ENCODE data around the gene KIF13A.
"Not testable (repeated sequence)": the region's sequence is repeated elsewhere in the genome, so short reads cannot be mapped to it uniquely, and the experiment has no call there.

Gene KIF13A

DNA sequence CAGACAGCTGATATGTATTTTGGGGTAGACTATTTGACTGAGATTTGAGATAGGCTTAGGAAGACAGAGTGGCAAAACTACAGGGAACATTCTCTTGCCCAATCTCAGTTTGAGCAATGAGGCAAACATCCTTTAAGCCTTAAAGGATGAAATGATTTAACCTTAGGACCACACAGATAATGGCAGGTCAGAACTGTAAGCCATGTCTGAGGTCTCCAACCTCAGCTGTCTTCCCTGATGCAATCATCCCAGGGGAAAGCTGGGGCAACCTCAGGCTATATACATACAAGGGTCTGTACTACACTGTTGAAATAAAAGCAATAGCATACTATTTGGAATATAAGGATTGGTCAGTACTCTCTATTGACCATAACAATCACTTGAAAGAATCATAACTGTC lies 196.9 kb downstream of the KIF13A start:
- no peak for DNase-seq (ENCODE audit: low read depth, low spot score)

DNA sequence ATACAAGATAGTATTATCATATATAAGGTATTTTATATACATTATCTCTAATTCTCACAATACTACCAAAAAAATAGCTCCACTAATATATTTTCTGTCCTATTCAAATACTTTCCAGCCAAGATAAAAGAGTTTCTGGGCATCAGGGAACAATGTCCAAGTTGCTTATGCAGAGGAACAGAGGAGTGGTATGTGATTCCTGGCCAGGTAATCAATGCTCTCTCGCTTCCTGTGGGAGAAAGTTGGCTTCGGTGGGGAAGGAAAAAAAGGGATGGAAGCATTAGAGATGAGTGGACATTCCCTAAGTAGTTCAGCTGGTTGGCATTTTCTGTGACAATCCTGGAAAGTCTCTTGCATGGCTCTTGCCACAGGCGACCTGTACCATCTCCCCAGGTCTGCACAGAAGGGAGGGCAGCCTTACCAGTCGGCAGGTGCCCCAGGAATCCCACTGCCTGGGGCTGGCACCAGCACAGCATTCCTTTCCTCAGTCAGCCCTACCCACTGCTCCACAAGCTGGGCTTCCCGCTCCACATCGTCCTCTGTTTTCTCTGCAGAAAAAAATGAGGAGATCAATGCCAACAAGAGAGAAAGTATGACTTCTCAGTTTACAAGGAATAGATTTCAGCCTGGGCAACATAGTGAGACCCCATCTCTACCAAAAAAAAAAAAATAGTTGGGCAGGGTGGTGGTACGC lies 202.2 kb downstream of the KIF13A start:
- DNase-seq (ENCODE audit: low read depth, low spot score), result no peak

DNA sequence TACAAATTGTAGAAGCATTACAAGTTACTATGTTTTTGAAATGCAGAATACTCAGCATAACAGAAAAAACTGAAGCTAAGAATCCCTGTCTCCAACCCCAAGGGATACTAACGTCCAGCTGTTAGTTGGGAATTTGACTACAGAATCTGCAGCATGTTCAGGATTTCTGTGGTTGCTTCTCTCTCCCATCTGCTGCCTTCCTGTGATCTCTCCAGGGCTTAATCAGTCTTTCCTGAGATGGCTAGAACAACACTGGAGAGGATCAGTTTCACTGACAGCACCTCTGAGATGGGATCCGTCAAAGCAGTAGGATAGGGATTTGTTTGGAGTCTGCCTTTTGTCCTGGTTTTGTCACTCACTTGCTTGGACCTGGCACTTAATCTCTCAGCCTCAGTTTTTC lies 207.4 kb downstream of the KIF13A start:
- DNase-seq (ENCODE audit: low read depth, low spot score), result no peak

DNA sequence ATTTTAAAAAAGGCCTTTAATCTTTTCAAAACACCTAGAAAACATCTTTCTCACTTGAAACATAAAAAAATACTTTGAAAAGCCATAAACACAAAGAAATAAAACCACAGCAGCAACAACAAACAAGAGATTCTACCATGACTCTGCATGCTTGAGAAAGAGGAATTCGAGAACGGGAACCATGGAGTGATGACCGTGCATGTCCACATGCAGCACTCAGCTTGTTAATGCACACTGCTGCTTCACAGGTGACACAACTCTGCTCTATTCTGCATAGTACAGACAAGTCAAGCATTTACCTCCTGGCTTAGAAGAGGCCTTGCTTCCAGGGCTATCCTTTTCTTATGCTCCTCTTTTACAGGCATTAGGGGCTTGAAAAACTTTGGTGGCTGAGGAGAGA lies 215.8 kb downstream of the KIF13A start:
- DNase-seq (ENCODE audit: low read depth, low spot score), result no peak

DNA sequence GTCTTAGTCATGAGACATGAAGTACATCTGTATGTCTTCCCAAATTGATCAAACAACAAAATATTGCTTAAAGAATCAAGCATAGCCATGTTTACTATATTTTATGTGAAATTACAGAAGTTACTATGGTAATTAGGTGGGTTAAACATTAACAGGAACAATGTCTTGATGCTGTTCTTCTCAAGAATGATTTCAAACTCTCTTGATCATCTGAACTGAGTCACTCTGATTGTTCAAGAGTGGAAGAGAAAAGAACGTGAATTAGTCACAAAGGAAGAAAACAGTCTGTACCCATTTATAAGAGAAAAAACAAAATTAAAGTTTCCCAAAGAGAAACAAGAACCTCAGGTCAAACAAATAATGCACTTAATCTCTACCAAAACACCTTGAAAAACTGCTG lies 218.6 kb downstream of the KIF13A start:
- no peak for DNase-seq (ENCODE audit: low read depth, low spot score)

DNA sequence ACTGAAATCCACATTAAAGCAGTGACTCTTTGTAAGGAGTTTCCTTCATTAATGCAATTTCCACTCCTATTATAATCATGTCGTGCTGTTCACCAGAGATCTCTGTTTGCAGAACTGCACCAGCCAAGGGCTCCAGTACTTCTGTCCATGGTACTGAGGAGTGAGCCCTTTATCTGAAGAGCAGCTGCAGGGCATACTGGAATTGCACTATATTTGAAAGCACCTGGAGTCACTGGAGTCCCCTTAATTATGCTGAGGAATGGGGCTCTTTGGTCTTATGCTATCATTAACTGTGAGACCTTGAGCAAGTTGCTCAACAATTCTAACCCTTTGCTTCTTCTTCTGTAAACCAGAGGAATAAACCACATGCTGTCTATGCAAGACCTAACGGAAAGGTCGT lies 219.0 kb downstream of the KIF13A start:
- peak; percentile 64 for DNase-seq (ENCODE audit: low read depth, low spot score)

DNA sequence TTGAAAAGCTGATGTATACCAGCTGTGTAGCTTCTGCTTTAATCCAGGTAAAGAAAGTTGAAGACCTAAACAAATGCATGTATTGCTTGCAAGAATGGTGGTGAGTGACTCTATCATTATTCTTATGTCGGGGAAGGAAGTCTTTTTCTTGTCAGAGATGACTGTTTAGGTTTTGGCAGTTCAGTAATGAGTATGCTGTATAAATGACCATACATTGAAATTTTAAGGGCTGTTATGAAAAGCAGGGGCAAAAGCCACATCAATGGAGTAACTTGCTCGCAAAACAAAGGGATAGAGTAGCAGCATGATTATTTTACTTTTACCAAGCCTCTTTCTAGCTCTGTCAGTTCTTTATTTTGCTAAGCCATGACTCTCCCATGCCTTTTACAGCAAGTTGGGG lies 224.8 kb downstream of the KIF13A start:
- DNase-seq (ENCODE audit: low read depth, low spot score), result no peak

DNA sequence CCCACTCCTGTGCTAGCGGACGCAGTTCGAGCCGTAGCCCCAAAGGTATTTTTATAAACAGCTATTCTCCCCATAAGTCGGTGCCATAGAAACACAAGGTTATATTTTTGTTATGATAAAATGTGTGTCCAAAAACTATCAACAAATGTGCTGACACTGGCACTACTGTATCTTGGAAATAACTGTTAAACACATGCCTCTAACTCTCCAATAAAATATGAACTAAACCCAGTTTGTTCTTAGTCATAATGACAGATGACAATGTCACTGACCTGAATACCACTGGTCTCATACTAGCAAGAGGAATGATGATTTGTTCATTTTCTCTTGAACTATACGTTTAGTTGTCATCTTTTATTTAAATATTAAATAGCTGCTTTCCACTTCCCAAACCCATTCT lies 229.3 kb downstream of the KIF13A start:
- no peak for DNase-seq (ENCODE audit: low read depth, low spot score)

DNA sequence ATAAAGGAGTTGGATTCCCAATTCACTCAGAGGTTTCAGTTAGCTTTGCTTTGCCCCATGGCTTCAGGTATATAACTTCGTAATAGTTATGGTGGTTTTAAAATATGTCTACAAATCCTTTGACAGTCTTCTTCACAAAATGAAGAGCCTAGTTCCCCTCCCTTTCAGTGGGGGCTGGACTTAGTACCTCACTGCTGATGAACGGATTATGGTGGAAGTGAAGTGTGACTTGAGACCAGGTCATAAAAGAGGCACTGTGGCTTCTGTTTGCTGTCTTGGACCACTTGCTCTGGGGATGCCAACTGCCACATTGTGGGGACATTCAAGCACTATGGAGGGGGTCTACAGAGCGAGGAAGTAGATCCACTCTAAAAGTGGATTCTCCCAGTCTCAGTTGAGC lies 233.2 kb downstream of the KIF13A start:
- DNase-seq (ENCODE audit: low read depth, low spot score), result no peak

DNA sequence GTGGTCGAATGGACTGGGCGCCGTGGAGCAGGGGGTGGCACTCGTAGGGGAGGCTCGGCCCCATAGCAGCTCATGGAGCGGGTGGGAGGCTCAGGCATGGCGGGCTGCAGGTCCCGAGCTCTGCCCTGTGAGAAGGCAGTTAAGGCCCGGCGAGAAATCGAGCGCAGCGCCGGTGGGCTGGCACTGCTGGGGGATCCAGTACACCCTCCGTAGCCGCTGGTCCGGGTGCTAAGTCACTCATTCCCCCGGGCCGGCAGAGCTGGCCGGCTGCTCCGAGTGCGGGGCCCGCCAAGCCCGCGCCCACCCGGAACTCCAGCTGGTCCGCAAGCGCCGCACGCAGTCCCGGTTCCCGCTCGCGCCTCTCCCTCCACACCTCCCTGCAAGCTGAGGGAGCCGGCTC lies 242.1 kb downstream of the KIF13A start:
- DNase-seq (ENCODE audit: low read depth, low spot score), result not testable (repeated sequence)

DNA sequence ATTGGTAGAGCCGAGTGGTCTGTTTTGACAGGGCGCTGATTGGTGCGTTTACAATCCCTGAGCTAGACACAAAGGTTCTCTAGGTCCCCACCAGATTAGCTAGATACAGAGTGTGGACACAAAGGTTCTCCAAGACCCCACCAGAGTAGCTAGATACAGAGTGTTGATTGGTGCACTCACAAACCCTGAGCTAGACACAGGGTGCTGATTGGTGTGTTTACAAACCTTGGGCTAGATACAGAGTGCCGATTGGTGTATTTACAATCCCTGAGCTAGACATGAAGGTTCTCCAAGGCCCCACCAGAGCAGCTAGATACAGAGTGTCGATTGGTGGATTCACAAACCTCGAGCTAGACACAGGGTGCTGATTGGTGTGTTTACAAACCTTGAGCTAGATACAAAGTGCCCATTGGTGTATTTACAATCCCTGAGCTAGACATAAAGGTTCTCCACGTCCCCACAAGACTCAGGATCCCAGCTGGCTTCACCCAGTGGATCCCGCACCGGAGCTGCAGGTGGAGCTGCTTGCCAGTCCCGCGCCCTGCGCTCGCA lies 242.6 kb downstream of the KIF13A start:
- DNase-seq (ENCODE audit: low read depth, low spot score), result not testable (repeated sequence)

DNA sequence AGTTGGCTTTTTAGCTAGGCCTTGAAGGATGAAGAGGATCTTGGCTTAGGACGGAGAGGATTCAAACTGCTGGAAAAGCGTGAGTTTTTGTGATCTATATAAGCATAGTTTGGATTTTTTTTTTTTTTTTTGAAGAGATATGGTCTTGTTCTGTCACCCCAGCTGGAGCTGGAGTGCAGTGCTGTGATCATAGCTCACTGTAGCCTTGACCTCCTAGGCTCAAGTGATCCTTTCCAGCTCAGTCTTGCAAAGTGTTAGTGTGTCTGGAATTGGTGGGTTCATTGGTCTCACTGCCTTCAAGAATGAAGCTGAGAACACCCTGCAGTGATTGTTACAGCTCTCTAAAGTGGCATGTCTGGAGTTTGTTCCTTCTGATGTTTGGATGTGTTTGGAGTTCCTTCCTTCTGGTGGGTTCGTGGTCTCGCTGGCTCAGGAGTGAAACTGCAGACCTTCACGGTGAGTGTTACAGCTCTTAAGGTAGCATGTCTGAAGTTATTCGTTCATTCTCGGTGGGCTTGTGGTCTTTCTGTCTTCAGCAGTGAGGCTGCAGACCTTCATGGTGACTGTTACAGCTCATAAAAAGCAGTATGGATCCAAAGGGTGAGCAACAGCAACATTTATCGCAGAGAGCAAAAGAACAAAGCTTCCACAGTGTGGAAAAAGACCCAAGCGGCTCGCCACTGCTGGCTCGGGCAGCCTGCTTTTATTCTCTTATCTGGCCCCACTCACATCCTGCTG lies 243.2 kb downstream of the KIF13A start:
- DNase-seq (ENCODE audit: low read depth, low spot score), result no peak

DNA sequence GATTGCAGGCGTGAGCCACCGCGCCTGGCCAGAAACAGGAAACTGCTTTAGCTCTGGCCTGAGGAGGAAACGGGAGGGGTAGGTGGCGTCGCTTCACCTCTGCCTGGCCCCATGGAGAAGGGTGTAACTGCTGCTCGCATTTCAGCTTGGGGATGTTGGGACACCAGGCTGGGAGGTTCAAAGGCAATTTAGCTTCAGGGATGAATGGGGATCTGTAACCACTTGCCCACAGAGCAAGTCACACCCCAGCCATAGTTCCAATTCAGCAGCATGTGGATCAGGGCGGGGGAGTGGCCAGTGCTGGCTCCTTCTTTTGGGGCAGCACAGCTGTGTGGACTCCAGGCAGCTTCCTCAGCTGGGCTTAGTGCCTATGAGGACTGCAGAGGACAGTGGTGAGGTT lies 245.9 kb downstream of the KIF13A start:
- DNase-seq (ENCODE audit: low read depth, low spot score), result no peak

DNA sequence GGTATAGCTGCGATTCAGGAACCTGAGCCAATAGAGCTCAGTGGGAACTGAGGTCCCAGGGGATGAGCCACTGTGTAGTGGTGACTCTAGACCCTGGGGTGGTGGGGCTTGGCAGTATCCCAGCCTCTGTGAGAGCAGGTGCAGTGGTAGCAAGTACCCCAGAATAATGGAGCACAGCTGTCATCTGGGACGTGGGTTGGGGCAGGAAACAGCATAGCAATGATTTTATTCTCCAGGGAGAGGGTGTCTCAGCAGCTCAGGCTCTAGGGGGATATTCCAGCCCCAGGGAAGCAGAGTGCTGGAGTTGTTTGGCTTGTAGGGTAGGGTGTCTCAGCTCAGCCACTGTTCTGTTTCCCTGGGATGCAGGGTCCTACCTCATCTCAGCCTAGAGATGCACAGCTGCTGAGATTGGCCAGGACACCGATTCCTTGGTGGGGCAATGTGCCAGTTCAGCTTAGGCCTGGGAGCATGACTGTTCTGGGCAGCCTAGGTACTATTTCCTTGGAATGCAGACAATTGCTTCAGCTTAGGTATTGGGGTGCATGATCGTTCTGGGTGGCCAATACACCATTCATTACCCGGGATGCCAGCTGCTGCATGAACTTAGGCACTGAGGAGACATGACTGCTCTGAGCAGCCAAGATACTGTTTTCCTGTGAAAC lies 246.7 kb downstream of the KIF13A start:
- DNase-seq (ENCODE audit: low read depth, low spot score), result no peak

DNA sequence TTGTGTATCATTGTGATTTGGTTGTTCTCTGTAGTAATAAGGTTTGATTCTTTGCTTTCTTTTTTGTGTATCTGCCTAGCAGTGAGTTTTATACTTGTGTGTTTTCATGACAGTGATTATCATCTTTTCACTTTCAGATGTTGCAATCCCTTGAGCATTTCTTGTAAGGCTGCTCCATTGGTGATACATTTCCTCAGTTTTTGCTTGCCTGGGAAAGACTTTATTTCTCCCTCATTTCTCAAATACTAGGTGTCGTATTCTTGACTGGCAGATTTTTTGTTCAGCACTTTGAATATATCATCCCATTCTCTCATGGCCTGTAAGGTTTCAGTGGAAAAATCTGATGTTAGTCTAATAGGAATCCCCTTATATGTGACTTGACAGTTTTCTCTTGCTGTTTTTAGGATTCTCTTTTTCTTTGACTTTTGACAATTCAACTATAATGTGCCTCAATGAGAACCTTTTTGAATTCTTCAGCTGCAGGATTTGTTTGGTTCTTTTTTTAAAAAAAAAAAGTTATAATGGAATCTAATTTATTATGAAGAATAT lies 249.7 kb downstream of the KIF13A start:
- no peak for DNase-seq (ENCODE audit: low read depth, low spot score)

DNA sequence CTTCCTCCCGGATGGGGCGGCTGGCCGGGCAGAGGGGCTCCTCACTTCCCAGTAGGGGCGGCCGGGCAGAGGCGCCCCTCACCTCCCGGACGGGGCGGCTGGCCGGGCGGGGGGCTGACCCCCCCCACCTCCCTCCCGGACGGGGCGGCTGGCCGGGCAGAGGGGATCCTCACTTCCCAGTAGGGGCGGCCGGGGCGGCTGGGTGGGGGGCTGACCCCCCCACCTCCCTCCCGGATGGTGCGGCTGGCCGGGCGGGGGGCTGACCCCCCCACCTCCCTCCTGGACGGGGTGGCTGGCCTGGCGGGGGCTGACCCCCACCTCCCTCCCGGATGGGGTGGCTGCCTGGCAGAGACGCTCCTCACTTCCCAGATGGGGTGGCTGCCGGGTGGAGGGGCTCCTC lies 252.1 kb downstream of the KIF13A start:
- not testable (repeated sequence) for DNase-seq (ENCODE audit: low read depth, low spot score)

DNA sequence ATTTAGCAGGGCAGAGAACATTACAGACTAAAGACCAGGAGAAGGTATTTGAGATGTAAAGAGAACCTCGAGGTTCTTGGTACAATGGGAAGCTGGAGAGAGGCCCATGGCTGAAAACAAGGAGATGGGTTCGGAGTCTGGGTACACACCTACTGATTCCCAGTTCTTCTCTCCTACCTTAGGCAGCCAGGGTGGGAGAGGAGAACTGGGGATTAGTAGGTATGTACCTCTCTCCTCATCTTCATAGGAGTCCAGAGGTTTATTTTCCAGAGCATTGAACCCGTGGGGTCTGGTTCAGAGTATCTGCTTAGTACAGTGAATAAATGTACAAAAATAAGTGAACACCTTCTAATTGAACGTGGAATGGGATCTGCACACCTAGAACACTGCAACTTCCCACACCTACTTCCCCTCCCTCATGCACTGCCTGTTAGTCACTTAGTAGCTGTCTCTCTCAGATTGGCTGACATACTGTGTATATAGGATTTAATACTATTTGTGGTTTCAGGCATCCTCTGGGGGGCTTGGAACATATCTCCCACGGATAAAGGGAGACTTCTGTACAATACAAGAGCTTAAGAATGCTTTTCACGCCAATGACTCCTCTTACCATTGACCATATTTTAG lies 257.2 kb downstream of the KIF13A start:
- DNase-seq (ENCODE audit: low read depth, low spot score), result no peak

DNA sequence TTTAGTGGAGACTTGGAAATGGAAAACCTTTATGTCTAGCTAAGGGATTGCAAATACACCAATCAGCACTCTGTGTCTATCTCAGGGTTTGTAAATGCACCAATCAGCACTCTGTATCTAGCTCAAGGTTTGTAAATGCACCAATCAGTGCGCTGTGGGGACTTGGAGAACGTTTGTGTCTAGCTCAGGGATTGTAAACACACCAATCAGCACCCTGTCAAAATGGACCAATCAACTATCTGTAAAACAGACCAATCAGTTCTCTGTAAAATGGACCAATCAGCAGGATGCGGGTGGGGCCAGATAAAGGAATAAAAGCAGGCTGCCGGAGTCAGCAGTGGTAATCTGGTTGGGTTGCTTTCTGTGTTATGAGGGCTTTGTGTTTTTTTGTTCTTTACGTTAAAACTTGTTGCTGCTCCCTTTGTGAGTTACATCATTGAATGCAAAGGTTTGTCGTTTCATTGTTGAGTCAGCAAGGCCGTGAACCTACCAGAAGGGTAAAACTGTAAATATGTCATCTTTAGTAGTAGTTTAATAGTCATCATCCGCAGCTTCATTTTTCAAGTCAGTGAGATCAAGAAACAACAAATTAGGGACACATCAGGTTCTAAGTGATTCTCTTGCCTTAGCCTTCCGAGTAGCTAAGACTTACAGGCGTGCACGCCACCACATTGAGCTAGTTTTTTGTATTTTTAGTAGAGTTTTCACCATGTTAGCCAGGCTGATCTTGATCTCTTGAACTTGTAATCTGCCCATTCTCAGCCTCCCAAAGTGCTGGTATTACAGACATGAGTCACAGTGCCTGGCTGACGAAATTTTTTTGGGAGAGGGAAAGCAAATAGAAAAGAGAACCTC lies 258.0 kb downstream of the KIF13A start:
- DNase-seq (ENCODE audit: low read depth, low spot score), result no peak

DNA sequence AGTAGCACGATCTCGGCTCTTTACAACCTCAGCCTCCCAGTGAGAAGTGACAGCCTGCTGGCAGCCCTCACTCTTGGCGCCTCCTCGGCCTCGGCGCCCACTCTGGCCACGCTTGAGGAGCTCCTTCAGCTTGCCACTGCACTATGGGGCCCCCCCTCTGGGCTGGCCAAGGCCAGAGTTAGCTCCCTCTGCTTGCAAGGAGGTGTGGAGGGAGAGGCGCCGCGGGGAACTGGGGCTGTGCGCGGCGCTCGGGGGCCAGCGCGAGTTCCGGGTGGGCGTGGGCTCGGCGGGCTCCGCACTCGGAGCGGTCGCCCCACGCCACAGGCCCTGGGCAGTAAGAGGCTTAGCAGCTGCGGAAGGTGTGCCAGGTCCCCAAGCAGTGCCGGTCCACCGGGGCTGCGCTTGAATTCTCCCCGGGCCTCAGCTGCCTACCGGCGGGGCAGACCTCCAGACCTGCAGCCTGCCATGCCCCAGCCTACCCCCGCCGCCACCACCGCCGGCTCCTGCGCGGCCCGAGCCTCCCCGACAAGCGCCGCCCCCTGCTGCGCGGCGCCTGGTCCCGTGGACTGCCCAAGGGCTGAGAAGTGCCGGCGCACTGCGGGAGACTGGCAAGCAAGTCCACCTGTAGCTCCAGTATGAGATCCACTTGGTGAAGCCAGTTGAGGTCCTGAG lies 258.7 kb downstream of the KIF13A start:
- DNase-seq (ENCODE audit: low read depth, low spot score), result no peak

DNA sequence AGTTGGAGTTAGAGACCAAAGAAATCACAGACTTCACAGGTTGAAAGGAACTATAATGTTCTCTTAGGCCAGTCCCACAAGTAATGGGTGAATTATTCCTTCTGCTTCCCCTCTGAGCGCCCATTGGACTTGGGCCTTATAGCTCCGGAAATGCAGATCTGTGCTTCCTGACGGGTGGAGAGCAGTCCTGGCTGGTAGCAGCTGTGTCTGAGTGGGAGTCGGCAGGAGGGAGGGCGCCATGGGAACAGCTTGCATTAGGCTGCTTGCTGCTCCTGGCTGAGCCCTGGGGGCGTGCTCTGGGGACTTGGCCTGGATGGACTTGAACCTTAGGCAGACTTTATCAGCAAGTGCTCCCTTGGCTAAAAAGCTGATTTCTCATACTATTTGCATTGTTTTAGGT lies 262.4 kb downstream of the KIF13A start:
- peak; percentile 23 for DNase-seq (ENCODE audit: low read depth, low spot score)

Data from astrocyte of the hippocampus (primary cell).